HFF-Myc (cell line): Measurements from ENCODE around the gene HACD2.

ENCODE experiments used
- DNase-seq: peaks from one replicate; pipeline ENCODE4 v3.0.0-alpha.2; 2011; ENCODE audit warnings: low read depth; ENCODE audit errors: extremely low read depth
- H3K4me3 ChIP-seq: replicated peaks from 2 replicates; pipeline ENCODE4 v1.5.1; 2011; ENCODE audit warnings: low read depth, mild to moderate bottlenecking, control low read depth, low read length
- TF ChIP-seq, protein P1 (sequence below): IDR thresholded peaks from 2 replicates; pipeline ENCODE4 v1.5.1; 2012; ENCODE audit warnings: mild to moderate bottlenecking, low read depth, low read length, control low read depth; ENCODE audit errors: missing control alignments

HACD2 gene

GRCh38 chr3:123505820-123506219, 79.0 kb downstream of the HACD2 start:
- DNase-seq, result no peak
- H3K4me3 ChIP-seq, result no peak overlapping the region
- TF ChIP-seq, protein P1, sequence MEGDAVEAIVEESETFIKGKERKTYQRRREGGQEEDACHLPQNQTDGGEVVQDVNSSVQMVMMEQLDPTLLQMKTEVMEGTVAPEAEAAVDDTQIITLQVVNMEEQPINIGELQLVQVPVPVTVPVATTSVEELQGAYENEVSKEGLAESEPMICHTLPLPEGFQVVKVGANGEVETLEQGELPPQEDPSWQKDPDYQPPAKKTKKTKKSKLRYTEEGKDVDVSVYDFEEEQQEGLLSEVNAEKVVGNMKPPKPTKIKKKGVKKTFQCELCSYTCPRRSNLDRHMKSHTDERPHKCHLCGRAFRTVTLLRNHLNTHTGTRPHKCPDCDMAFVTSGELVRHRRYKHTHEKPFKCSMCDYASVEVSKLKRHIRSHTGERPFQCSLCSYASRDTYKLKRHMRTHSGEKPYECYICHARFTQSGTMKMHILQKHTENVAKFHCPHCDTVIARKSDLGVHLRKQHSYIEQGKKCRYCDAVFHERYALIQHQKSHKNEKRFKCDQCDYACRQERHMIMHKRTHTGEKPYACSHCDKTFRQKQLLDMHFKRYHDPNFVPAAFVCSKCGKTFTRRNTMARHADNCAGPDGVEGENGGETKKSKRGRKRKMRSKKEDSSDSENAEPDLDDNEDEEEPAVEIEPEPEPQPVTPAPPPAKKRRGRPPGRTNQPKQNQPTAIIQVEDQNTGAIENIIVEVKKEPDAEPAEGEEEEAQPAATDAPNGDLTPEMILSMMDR, result no peak

DNA sequence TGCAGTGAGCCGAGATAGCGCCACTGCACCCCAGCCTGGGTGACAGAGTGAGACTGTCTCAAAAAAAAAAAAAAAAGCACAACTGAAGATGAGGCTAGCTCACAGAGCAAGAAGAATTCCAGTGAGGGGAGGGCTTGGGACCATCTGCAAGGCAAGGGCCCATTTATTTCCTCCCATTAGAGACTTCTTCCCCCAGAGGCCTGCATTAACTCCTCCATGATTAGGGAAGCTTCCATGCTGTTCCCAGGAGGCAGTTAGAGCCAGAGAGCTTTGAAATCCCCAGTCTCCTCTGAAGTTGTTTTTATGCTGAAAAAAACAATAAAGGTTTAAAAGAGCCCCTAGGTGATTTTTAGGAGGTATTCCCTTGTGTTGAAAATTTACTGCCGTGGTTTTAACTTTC, 81.7 kb downstream of the HACD2 start:
- TF ChIP-seq, protein P1, result no peak
- H3K4me3 ChIP-seq, result no peak overlapping the region
- DNase-seq, result no peak

DNA sequence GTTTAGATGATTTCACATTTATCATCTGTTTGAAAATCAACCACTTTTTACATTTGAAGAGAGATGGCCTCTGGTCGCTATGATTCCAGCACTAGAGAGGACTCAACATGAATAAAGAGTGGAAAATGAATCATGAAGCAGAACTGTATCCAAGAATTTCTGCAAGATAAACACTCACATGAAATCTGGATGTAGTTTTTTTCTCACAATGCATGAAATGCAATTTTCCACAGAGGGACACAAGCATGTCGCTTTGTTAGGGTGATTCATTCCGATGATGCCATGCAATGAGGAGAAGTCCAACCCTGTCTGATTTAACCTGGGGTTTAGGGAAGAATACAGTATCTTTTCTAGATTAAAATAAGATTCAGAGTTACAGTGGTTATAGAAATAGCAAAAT, 85.5 kb downstream of the HACD2 start:
- DNase-seq, result no peak
- H3K4me3 ChIP-seq, result no peak overlapping the region
- TF ChIP-seq, protein P1, result no peak

GRCh38 chr3:123498761-123499160, 86.1 kb downstream of the HACD2 start:
- no peak for DNase-seq
- no peak overlapping the region for H3K4me3 ChIP-seq
- TF ChIP-seq, protein P1, result no peak

GRCh38 chr3:123493912-123494311, 90.9 kb downstream of the HACD2 start:
- TF ChIP-seq, protein P1, result no peak

DNA sequence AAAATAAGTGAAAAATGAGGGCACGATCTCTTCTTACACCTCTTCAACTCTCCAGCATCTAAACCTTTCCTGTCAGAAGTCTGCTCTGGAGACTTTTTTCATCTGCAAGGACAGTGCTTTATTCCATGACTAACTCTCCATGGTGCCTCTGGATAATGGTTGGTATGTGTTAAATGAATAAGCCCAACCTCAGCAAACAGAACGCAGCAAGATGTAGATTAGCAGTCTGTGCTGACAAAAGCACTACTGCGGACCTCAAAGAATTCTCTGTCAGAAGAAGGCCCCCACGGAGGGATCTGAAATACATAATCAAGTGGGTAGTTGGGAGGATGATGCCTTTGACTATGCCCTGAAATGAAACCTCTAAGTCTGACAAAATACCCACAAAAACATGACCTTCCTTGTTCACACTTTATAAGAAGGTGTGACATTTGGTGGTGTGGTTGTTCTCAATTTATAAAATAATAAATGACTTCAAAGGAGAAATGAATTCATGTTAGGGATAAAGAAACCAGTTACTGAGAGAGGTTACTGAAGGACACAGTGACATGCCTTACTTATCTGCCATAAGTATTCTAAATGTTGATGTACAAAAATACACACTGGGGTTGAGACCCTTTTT, 92.8 kb downstream of the HACD2 start:
- TF ChIP-seq, protein P1, result no peak
- DNase-seq, result no peak
- H3K4me3 ChIP-seq, result no peak overlapping the region

More at GRCh38 chr3:123493912-123494311, 90.9 kb downstream of the HACD2 start:
- H3K4me3 ChIP-seq, result no peak overlapping the region
- no peak for DNase-seq
